Memory B cell (primary cell): ENCODE measurements around the gene FARP1.
A peak's percentile ranks its signal among the peaks of the same experiment; 100 is the strongest.
"Not testable (repeated sequence)": the region's sequence is repeated elsewhere in the genome, so short reads cannot be mapped to it uniquely, and the experiment has no call there.

ENCODE experiments used
- ATAC-seq: fragments of 150-1000 bp; cut with Tn5 transposase; 2 replicates; pipeline ENCODE4 v1.10.0; 2021; ENCODE audit warnings: low read depth, mild to moderate bottlenecking, moderate library complexity
- DNase-seq, 2 donors: peaks; one replicate each; pipeline ENCODE4 v3.0.0; 2022; ENCODE audit warnings: low spot score in 2 of 2
- H3K27ac Mint-ChIP-seq: one replicate; pipeline ENCODE4 v1.8.0; 2022; ENCODE audit warnings: mild to moderate bottlenecking, moderate library complexity, mixed read lengths
- H3K27me3 Mint-ChIP-seq: one replicate; pipeline ENCODE4 v1.8.0; 2022; ENCODE audit warnings: mixed read lengths
- H3K36me3 Mint-ChIP-seq: one replicate; pipeline ENCODE4 v1.8.0; 2022; ENCODE audit warnings: mild to moderate bottlenecking, mixed read lengths
- H3K4me1 Mint-ChIP-seq: one replicate; pipeline ENCODE4 v1.8.0; 2022; ENCODE audit warnings: mixed read lengths
- H3K4me3 Mint-ChIP-seq: one replicate; pipeline ENCODE4 v1.8.0; 2022; ENCODE audit warnings: mild to moderate bottlenecking, moderate library complexity, mixed read lengths
- H3K9me3 Mint-ChIP-seq: one replicate; pipeline ENCODE4 v1.8.0; 2022; ENCODE audit warnings: mixed read lengths

FARP1 gene

GRCh38 chr13:98267080-98267912 lies 124.4 kb downstream of the FARP1 start:
- no peaks in the 10 kb centered on the region for H3K9me3 Mint-ChIP-seq
- H3K36me3 Mint-ChIP-seq: no peaks in the 10 kb centered on the region
- no peak overlapping the region for H3K4me3 Mint-ChIP-seq
- H3K27ac Mint-ChIP-seq: no peak overlapping the region
- no peak for DNase-seq
- no peaks in the 10 kb centered on the region for H3K27me3 Mint-ChIP-seq
- no peaks in the 10 kb centered on the region for H3K4me1 Mint-ChIP-seq
- ATAC-seq: no peak

GRCh38 chr13:98269386-98269785 lies 126.5 kb downstream of the FARP1 start:
- no peak overlapping the region for H3K27ac Mint-ChIP-seq

GRCh38 chr13:98270819-98271218 lies 127.9 kb downstream of the FARP1 start:
- H3K4me1 Mint-ChIP-seq: no peaks in the 10 kb centered on the region
- DNase-seq (no peak), ATAC-seq (no peak)
- no peak overlapping the region for H3K4me3 Mint-ChIP-seq
- no peaks in the 10 kb centered on the region for H3K9me3 Mint-ChIP-seq
- no peaks in the 10 kb centered on the region for H3K36me3 Mint-ChIP-seq
- peaks cover 1% of the 10 kb centered on the region for H3K27me3 Mint-ChIP-seq
- H3K27ac Mint-ChIP-seq: no peak overlapping the region

More at GRCh38 chr13:98269386-98269785, 126.5 kb downstream of the FARP1 start:
- ATAC-seq (no peak), DNase-seq (no peak)
- H3K4me1 Mint-ChIP-seq: no peaks in the 10 kb centered on the region
- no peak overlapping the region for H3K4me3 Mint-ChIP-seq
- no peaks in the 10 kb centered on the region for H3K27me3 Mint-ChIP-seq
- no peaks in the 10 kb centered on the region for H3K9me3 Mint-ChIP-seq
- H3K36me3 Mint-ChIP-seq: no peaks in the 10 kb centered on the region

- H3K36me3 Mint-ChIP-seq, H3K4me3 Mint-ChIP-seq, H3K27ac Mint-ChIP-seq, ATAC-seq, H3K4me1 Mint-ChIP-seq, H3K27me3 Mint-ChIP-seq, DNase-seq, H3K9me3 Mint-ChIP-seq: not testable (repeated sequence)
Measured at GRCh38 chr13:98271646-98272045, 128.8 kb downstream of the FARP1 start.

- Mint-ChIP-seq H3K4me1 (no peaks in the 10 kb centered on the region), H3K27ac (no peak overlapping the region), H3K4me3 (no peak overlapping the region), H3K27me3 (peaks cover 1% of the 10 kb centered on the region), H3K9me3 (no peaks in the 10 kb centered on the region), H3K36me3 (no peaks in the 10 kb centered on the region)
- DNase-seq: no peak
- ATAC-seq: no peak
Measured at GRCh38 chr13:98272549-98272948, 129.7 kb downstream of the FARP1 start.

- no peaks in the 10 kb centered on the region for H3K9me3 Mint-ChIP-seq
- no peak for DNase-seq
- H3K27me3 Mint-ChIP-seq: peaks cover 5% of the 10 kb centered on the region
- no peak for ATAC-seq
- no peak overlapping the region for H3K4me3 Mint-ChIP-seq
- no peak overlapping the region for H3K27ac Mint-ChIP-seq
- H3K36me3 Mint-ChIP-seq: no peaks in the 10 kb centered on the region
- H3K4me1 Mint-ChIP-seq: peaks cover 4% of the 10 kb centered on the region
Measured at GRCh38 chr13:98273067-98273823, 130.4 kb downstream of the FARP1 start.

- Mint-ChIP-seq H3K9me3 (no peaks in the 10 kb centered on the region), H3K36me3 (no peaks in the 10 kb centered on the region)
Measured at GRCh38 chr13:98273824-98274742, 131.2 kb downstream of the FARP1 start.

GRCh38 chr13:98274921-98275487 lies 132.1 kb downstream of the FARP1 start:
- ATAC-seq: no peak
- Mint-ChIP-seq H3K27ac (no peak overlapping the region), H3K4me1 (peaks cover 10% of the 10 kb centered on the region), H3K27me3 (peaks cover 5% of the 10 kb centered on the region), H3K9me3 (peaks cover 2% of the 10 kb centered on the region), H3K36me3 (no peaks in the 10 kb centered on the region), H3K4me3 (no peak overlapping the region)
- DNase-seq: no peak

More at GRCh38 chr13:98273824-98274742, 131.2 kb downstream of the FARP1 start:
- Mint-ChIP-seq H3K4me3 (no peak overlapping the region), H3K4me1 (peaks cover 4% of the 10 kb centered on the region), H3K27me3 (peaks cover 5% of the 10 kb centered on the region), H3K27ac (no peak overlapping the region)
- ATAC-seq (no peak), DNase-seq (no peak)

GRCh38 chr13:98275681-98276171 lies 132.8 kb downstream of the FARP1 start:
- Mint-ChIP-seq H3K4me1 (peaks cover 14% of the 10 kb centered on the region), H3K27me3 (peaks cover 5% of the 10 kb centered on the region), H3K36me3 (no peaks in the 10 kb centered on the region), H3K27ac (no peak overlapping the region), H3K9me3 (peaks cover 2% of the 10 kb centered on the region), H3K4me3 (no peak overlapping the region)
- ATAC-seq: no peak
- DNase-seq: no peak

- no peaks in the 10 kb centered on the region for H3K36me3 Mint-ChIP-seq
Measured at GRCh38 chr13:98276486-98276885, 133.6 kb downstream of the FARP1 start.

GRCh38 chr13:98278068-98278724 lies 135.3 kb downstream of the FARP1 start:
- no peak for DNase-seq
- peaks cover 2% of the 10 kb centered on the region for H3K9me3 Mint-ChIP-seq
- H3K27ac Mint-ChIP-seq: no peak overlapping the region
- H3K4me1 Mint-ChIP-seq: peaks cover 14% of the 10 kb centered on the region
- no peaks in the 10 kb centered on the region for H3K36me3 Mint-ChIP-seq
- no peak overlapping the region for H3K4me3 Mint-ChIP-seq
- ATAC-seq: no peak
- peaks cover 5% of the 10 kb centered on the region for H3K27me3 Mint-ChIP-seq

More at GRCh38 chr13:98276486-98276885, 133.6 kb downstream of the FARP1 start:
- H3K4me3 Mint-ChIP-seq: no peak overlapping the region
- DNase-seq: no peak
- peaks cover 14% of the 10 kb centered on the region for H3K4me1 Mint-ChIP-seq
- H3K27me3 Mint-ChIP-seq: peaks cover 5% of the 10 kb centered on the region
- no peak overlapping the region for H3K27ac Mint-ChIP-seq
- no peak for ATAC-seq
- H3K9me3 Mint-ChIP-seq: peaks cover 2% of the 10 kb centered on the region

- Mint-ChIP-seq H3K27ac (peak overlapping the region; percentile 77), H3K4me1 (peaks cover 14% of the 10 kb centered on the region), H3K9me3 (peaks cover 2% of the 10 kb centered on the region), H3K27me3 (peaks cover 5% of the 10 kb centered on the region), H3K36me3 (no peaks in the 10 kb centered on the region), H3K4me3 (peak overlapping the region; percentile 79)
- peak; percentile 97 for ATAC-seq
- DNase-seq: peak; percentile 38 to 63
Measured at GRCh38 chr13:98279473-98280175, 136.7 kb downstream of the FARP1 start.
